Gastrocnemius medialis (tissue), 4 donors: Measurements from ENCODE around the gene CDKN2D.

Source experiments
- POLR2A ChIP-seq, 2 donors: fragments of 450-650 bp; IDR thresholded peaks; one replicate each; pipeline ENCODE4 v1.6.1; 2017; ENCODE audit warnings: antibody characterized with exemption in 2 of 2, mild to moderate bottlenecking in 2 of 2, moderate library complexity in 2 of 2
- TF ChIP-seq, protein P1 (sequence below), 5 experiments: fragments of 450-650 bp in 3 of 5; fragments of 200-600 bp in 2 of 5; sonication (generic) in 2 of 5; IDR thresholded peaks in 4 of 5; conservative IDR thresholded peaks in 1 of 5; 1 replicate in 4 of 5; 2 replicates in 1 of 5; pipeline ENCODE4 v1.5.1; 2016 to 2019; ENCODE audit warnings: antibody characterized with exemption in 5 of 5, mild to moderate bottlenecking in 3 of 5, moderate library complexity in 3 of 5

DNA sequence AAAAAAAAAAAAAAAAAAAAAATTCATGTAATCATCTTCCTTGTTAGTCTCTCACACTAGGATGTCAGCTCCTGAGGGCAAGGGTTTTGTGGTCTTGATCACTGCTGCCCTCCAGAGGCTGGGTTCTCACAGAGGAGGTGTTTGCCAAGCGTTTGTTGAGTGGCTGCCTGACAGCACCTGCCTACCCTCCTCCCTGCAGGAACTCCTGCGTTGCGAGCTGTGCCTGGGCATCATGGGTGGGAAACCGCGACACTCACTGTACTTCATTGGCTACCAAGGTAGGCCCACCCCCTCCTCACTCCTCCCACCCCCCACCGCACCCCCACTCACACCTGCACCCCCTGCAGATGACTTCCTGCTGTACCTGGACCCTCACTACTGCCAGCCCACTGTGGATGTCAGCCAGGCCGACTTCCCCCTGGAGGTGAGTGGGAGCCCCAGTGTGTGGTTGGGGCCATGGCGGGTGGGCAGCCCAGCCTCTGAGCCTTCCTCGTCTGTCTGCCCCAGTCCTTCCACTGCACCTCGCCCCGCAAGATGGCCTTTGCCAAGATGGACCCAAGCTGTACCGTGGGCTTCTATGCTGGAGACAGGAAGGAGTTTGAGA, 17.0 kb downstream of the CDKN2D start:
- TF ChIP-seq, protein P1, sequence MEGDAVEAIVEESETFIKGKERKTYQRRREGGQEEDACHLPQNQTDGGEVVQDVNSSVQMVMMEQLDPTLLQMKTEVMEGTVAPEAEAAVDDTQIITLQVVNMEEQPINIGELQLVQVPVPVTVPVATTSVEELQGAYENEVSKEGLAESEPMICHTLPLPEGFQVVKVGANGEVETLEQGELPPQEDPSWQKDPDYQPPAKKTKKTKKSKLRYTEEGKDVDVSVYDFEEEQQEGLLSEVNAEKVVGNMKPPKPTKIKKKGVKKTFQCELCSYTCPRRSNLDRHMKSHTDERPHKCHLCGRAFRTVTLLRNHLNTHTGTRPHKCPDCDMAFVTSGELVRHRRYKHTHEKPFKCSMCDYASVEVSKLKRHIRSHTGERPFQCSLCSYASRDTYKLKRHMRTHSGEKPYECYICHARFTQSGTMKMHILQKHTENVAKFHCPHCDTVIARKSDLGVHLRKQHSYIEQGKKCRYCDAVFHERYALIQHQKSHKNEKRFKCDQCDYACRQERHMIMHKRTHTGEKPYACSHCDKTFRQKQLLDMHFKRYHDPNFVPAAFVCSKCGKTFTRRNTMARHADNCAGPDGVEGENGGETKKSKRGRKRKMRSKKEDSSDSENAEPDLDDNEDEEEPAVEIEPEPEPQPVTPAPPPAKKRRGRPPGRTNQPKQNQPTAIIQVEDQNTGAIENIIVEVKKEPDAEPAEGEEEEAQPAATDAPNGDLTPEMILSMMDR (IDR thresholded peaks at IDR 0.05 in 4 of 5, conservative IDR thresholded peaks at IDR 0.05 in 1 of 5) = no peak
- no peak for TF ChIP-seq POLR2A (IDR thresholded peaks at IDR 0.05)
